Ishikawa (cell line): Measurements from ENCODE around the gene RARS2.

Experiments used
- EP300 ChIP-seq: IDR thresholded peaks from 2 replicates; pipeline ENCODE4 v1.6.1; 2012; ENCODE audit warnings: borderline replicate concordance
- MAX ChIP-seq: IDR thresholded peaks from 2 replicates; pipeline ENCODE4 v1.6.1; 2012
- RAD21 ChIP-seq: IDR thresholded peaks from 2 replicates; pipeline ENCODE4 v1.6.1; 2012; ENCODE audit warnings: low read depth

GRCh38 chr6:87572883-87573282, 16.9 kb downstream of the RARS2 start:
- no peak for TF ChIP-seq EP300
- no peak for TF ChIP-seq MAX
- no peak for TF ChIP-seq RAD21
